NCI-H1694 (cell line): ENCODE data around the gene CR1L.
A peak's percentile ranks its signal among the peaks of the same experiment; 100 is the strongest.
"Not testable (repeated sequence)": the region's sequence is repeated elsewhere in the genome, so short reads cannot be mapped to it uniquely, and the experiment has no call there.

Source experiments
- DNase-seq: peaks from one replicate; lab custom pipeline; 2025; lab: John Stamatoyannopoulos, UW

Gene CR1L

DNA sequence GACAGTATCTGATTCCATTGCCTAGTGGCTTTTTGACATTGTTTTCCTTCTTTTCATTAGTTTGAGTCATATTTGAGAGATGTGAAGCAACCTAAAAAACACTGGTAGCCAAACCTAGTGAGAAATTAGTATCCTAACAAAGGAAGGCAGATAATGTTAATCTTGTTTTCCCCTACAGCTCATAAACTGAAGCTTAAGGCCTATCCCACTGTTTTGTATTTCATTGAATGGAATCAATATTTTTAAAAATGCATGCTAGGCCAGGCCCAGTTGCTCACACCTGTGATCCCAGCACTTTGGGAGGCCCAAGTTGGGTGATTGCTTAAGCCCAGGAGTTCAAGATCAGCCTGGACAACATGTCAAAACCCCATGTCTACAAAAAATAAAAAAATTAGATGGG is 1.2 kb downstream of the CR1L start:
- no peak for DNase-seq

DNA sequence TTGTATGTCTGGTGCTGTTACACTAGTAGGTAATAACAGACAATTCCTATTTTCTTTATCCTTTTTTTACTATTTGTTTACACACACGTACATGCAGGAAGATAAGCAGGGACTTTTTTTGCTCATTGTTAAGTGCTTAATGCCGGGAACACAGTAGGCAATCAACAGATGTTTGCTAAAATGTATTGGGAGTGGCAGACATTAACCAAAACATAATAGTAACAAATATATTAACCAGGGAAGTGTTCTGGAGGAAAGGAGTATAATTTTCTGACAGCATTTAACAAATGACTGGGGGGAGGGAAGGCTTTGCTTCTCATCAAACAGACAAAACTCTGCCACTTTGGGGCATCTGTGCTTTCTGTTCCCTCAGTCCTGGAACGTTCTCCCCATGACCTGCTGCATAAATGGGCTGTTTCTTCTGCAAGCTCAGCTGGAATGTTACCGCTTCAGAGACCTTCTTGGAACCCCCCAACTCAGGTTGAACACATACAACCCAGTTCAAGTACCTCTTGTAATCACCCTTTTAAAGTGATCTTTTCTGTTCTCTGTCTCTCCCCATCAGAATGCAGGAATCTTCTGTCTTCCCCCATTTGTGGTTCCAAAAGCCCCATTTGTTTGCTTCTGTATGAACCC is 2.1 kb downstream of the CR1L start:
- DNase-seq, result no peak

DNA sequence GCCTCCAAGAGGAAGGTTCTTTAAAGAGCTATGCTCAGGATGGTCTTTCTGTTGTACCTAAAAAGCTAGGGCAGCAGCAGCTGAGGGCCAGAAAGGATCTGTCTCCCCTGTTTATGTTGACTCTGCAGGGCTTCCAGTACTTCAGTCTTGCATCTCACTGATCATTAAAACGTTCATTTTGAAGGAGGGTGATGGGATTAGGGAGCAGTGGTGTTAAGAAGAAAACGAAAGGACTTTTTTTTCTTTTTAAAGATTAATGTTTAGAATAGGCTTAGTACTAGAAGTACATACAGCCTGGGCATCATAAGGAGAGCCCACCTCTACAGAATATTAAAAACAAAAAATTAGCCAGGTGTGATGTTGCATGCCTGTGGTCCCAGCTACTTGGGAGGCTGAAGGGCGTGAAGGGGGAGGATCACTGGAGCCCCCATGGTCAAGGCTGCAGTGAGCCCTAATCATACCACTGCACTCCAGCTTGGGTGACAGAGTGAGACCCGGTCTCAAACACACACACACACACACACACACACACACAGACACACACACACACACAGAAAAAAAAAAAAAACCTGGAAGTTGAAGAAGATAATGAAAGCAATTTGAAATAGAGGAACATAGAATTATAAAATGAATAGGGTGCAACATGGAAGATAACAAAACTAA is 2.9 kb downstream of the CR1L start:
- DNase-seq, result no peak

DNA sequence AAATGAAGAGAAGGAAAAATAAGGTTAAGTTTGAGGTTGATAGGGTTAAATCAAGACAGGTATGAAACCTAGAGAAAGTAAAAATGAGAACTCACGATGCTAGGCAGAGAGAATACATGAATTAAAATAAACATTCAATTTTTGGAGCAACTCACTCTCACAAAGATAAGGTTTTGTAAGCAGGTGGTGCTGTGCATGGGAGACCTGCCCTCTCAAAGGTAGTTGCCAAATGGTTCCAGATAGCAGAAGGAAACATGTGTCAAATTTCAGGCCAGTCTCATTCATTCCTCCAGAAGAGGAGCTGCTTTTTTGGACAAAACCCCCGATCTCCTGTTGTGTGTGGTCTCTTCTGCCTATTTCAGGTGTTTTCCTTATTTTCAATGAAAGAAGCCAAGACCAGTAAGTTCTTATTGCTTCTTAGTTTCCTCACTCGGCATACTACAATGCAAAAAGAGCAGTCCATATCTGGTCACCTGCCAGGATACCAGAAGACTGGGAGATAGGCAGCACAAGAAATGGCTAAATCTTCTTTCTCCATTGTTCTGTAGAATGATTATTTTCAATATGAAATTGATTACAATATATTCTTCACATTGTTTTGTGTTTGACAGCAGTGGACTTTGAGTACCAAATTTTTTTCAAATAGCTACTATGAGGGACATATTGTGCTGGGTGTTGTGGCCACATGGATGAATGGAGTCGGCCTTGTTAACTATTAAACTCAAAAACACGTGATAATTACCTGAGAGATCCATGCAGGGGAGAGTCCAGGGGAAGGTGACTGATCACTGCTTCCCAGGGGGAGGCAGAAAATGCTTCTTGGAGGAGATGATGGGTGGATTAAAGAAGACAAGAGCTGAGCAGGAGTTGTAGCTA is 3.6 kb downstream of the CR1L start:
- DNase-seq, result no peak

DNA sequence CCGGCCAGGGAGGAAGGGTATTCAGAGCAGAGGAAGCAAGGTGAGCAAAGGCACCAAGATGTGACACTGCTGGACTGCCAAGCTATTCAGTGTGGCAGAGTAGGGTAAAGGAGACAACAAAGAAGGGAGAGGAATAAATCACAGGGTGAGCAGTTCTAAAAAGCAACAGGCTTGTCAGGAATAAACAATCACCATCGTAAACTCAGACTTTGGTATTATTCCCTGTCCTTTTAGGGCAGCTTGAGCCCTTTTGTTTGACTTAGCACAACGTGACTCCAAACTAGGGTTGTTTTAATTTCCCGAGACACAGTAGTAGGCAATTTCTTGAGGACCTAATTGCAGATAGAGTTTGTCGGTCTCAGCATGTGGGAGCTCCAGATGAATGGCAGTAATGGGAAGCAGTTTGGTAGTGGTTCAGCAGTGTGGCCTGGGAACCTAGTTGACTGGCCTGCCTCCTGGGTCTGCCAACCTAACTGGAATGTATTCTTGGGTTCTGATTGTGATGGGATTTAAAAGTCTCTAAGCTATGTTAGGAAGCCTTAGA is 4.3 kb downstream of the CR1L start:
- DNase-seq, result no peak

- DNase-seq, result no peak
These were observed 5.1 kb downstream of the CR1L start for GRCh38 chr1:207649865-207650580.

GRCh38 chr1:207651583-207651982 is 6.7 kb downstream of the CR1L start:
- no peak for DNase-seq

DNA sequence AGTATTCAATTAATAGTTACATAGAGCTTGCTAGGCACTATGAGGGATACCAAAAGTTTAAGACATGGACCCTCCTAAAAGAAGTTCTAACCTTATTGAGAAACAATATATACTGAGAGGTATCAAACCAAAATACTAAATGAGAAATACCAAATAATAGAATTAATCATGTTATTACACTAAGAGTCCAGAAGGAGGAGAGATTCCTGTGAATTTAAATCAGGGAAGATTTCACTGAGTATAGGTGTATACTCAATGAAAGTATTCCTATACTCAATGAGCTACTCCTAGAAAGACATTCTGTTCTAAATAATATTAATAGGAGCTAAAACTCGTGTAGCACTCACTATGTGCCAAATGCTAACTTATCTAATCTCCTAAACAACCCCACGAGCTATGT is 9.4 kb downstream of the CR1L start:
- DNase-seq, result no peak

- no peak for DNase-seq
These were observed 13.5 kb downstream of the CR1L start for GRCh38 chr1:207658408-207658807.

GRCh38 chr1:207658904-207659485 is 14.1 kb downstream of the CR1L start:
- DNase-seq, result no peak

- DNase-seq, result no peak
These were observed 14.7 kb downstream of the CR1L start for GRCh38 chr1:207659545-207660153.

- not testable (repeated sequence) for DNase-seq
These were observed 16.5 kb downstream of the CR1L start for GRCh38 chr1:207661420-207661819.

GRCh38 chr1:207666342-207666741 is 21.4 kb downstream of the CR1L start:
- no peak for DNase-seq

GRCh38 chr1:207669528-207670009 is 24.6 kb downstream of the CR1L start:
- no peak for DNase-seq

DNA sequence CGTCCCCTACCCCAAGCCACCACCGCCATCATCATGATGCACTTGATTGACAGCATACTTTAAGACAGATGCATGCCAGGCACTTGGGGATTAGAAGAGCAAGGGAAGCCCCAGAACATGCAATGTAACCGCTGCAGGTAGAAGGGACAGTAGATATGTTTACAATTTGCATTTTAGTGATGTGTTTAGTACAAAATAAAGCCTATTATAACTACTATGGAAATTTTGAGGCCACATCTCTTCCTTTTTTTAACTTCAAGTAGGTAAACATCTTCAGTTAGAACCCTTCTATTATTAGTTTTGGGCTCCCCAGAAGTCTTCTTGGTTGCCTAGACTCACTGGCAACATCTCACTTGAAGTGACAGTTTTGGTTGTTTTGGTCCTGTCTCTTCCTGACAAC is 25.3 kb downstream of the CR1L start:
- no peak for DNase-seq

DNA sequence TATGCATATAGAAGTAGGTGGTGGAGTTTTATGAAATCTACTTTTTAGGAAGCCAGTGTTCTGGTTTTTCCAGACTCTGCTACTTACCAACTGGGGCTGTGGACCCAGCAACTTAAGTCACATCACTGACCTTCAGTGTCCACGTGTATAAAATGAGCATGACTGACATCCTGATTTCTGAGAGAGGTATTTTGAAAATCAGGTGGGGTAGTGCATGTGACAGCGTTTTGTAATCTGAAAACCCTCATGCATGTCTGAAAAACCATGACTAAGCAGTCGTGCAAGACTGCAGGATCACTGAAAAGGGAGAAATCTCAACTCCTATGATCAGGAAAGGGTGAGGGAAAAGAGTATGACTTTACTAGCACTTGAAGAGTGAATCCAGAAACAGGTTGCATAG is 26.1 kb downstream of the CR1L start:
- DNase-seq, result no peak

DNA sequence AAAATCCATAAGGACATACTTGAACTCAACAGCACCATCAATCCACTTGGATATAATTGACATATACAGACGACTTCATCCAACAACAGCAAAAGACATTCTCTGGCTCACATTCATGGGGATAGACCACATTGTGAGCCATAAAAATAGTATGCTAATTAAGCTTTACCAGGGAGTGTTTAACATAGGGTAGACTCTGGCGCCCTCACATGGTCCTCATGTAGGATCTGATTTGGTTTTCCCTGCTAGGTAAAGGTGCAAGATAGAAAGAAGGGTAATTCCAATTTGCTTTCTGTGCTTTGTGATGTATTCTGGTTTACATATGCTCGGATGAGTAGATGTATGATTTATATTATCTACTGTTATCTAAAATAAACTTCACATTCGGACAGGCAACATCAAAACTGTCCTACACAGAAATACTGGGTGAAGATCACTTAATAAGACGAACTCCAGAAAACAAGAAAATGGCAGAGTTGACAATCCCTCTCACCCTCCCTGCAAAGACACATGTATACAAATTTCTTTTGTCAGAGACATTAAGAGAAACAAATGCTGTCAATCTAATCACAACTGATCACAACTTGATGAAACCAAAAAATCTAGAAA is 27.7 kb downstream of the CR1L start:
- peak; percentile 54 for DNase-seq

DNA sequence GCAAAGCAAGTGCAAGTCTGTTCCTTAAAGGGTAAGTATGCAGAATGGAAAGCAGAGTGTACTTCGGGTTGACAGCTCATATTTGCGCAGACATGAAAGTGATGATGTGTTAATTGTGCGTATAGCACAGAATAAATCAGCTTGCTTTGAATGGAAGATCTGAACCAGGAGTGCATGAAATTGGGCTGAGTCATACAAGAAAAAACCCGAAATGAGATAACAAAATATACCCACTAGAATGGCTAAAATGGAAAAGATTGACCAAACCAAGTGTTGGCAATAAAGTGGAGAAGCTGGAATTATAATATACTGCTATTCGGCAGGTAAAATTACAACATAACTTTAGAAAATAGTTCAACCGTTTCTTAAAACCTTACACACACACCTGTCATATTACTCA is 28.5 kb downstream of the CR1L start:
- DNase-seq, result no peak

- no peak for DNase-seq
These were observed 31.2 kb downstream of the CR1L start for GRCh38 chr1:207676153-207676552.

DNA sequence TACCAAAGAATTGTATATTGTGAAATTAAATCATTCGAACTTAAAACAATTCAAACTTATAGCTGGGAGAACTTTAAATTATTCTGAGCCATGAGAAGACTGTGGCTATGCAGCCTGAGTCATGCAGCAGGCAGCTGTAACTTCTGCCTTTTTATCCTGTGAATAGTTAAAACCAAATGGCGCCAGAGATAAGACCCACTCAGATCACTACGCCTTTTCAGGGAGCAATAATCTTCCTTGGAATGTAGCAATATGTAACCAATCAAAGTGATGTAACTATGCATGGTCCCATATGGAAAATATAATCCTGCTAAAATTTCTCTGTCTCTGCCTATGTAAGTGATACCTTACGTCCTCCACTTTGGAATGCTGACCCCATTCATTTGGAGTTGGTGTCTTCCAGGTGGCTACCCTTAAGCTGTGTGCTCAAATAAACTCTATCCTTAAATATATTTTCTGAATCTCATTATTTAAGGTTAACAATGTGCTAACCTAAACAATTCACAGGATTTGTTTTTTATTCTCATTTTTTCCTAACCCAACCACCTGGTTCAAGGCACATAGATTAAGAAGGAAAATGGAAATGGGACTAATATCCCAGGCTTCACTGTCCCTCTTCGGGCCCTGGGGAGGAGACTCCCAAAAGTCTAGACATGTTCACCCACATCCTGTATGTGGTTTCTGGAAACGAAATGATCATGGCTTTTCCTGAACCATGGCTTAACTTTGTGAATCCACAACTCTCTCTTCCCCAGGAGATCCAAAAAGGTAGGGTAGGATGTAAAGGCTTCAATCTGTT is 35.9 kb downstream of the CR1L start:
- not testable (repeated sequence) for DNase-seq
